ENCODE results near the gene SDR42E2. TPM values are rescaled to one million over a fixed set of nuclear protein-coding genes. Genes with fewer than 3 reads are reported as not detected.

SDR42E2 gene
- total RNA-seq, 1 experiment from 2014 or later: not detected

DNA sequence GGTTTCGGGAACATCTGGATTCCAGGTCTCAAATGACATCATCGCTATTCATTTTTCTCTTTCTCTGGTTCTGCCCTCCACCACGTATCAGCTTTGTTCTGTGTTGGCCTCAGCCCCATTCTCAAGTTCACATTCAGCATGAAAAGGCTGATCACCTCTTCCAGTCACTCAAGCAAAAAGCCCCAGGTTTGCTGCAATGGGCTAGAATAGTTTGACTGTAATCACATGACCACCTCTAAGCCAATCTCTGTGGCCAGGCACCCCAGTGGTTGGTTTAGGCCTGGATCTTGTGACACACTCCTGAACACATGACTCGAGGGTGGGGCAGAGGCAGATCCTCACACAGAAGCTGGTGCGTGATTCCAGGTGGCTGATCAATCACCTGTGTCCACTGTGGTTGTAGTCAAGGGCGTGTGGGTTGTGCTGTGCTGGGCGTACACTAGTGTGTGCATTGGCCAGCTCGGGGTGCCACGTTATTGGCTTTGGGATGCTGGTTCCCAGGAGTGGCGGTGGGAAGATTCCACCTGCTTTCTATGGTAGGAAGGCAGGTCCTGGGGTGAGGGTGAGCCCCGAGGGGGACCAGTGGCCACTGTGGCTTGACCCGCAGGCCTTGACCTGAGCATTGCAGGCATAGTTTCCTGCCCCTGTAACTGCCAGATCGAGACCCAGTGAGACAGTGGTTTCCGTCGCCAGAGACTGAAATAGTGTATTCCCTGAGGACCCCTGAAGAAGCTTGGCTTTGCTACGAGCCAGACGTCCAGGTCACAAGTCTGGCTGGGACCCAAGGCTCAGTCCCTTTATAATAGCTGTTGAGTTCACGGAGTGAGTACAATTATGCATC, 55.8 kb downstream of the SDR42E2 start:
- intact Hi-C loops (cut with micrococcal nuclease; ENCODE audit: unreplicated experiment): no loop called here
- ChIA-PET POLR2A (ENCODE audit: low non-redundant PET) (no interaction called here), CTCF (no interaction called here)
- no TSS peak for BruUV-seq (replicated peaks)
- Histone ChIP-seq H3K4me3 (ENCODE audit: low read depth, low read length, poor library complexity, severe bottlenecking) (no peak overlapping the region), H3K36me3 (ENCODE audit: insufficient read depth, low read length, poor library complexity, severe bottlenecking) (no peaks in the 10 kb centered on the region), H3K27me3 (replicated peaks; ENCODE audit: insufficient read depth, low read depth, low read length, poor library complexity) (no peaks in the 10 kb centered on the region), H3K4me1 (ENCODE audit: insufficient read depth, low read length, poor library complexity, severe bottlenecking) (peaks cover 6% of the 10 kb centered on the region), H3K27ac (ENCODE audit: low read depth, low read length, poor library complexity, severe bottlenecking) (no peak overlapping the region), H3K9me3 (ENCODE audit: low read depth, low read length, poor library complexity, severe bottlenecking) (peaks cover 4% of the 10 kb centered on the region)
- no peak for DNase-seq (ENCODE audit: low spot score)
- no peak for TF ChIP-seq EZH2 (IDR thresholded peaks at IDR 0.05; ENCODE audit: borderline replicate concordance, low read depth, low read length, poor library complexity, severe bottlenecking)
- TF ChIP-seq, protein P1, sequence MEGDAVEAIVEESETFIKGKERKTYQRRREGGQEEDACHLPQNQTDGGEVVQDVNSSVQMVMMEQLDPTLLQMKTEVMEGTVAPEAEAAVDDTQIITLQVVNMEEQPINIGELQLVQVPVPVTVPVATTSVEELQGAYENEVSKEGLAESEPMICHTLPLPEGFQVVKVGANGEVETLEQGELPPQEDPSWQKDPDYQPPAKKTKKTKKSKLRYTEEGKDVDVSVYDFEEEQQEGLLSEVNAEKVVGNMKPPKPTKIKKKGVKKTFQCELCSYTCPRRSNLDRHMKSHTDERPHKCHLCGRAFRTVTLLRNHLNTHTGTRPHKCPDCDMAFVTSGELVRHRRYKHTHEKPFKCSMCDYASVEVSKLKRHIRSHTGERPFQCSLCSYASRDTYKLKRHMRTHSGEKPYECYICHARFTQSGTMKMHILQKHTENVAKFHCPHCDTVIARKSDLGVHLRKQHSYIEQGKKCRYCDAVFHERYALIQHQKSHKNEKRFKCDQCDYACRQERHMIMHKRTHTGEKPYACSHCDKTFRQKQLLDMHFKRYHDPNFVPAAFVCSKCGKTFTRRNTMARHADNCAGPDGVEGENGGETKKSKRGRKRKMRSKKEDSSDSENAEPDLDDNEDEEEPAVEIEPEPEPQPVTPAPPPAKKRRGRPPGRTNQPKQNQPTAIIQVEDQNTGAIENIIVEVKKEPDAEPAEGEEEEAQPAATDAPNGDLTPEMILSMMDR (conservative IDR thresholded peaks at IDR 0.05; ENCODE audit: low read depth, low read length): no peak

GRCh38 chr16:22219389-22220068, 57.2 kb downstream of the SDR42E2 start:
- DNase-seq (ENCODE audit: low spot score): no peak
- POLR2A ChIA-PET (ENCODE audit: low non-redundant PET): no interaction called here
- no peak for TF ChIP-seq EZH2 (IDR thresholded peaks at IDR 0.05; ENCODE audit: borderline replicate concordance, low read depth, low read length, poor library complexity, severe bottlenecking)
- TF ChIP-seq, protein P1 (conservative IDR thresholded peaks at IDR 0.05; ENCODE audit: low read depth, low read length): no peak
- intact Hi-C loops (cut with micrococcal nuclease; ENCODE audit: unreplicated experiment): no loop called here
- CTCF ChIA-PET: no interaction called here
- Histone ChIP-seq H3K27ac (ENCODE audit: low read depth, low read length, poor library complexity, severe bottlenecking) (peak overlapping the region; percentile 26), H3K9me3 (ENCODE audit: low read depth, low read length, poor library complexity, severe bottlenecking) (peaks cover 4% of the 10 kb centered on the region), H3K27me3 (replicated peaks; ENCODE audit: insufficient read depth, low read depth, low read length, poor library complexity) (no peaks in the 10 kb centered on the region), H3K36me3 (ENCODE audit: insufficient read depth, low read length, poor library complexity, severe bottlenecking) (no peaks in the 10 kb centered on the region), H3K4me1 (ENCODE audit: insufficient read depth, low read length, poor library complexity, severe bottlenecking) (peaks cover 6% of the 10 kb centered on the region), H3K4me3 (ENCODE audit: low read depth, low read length, poor library complexity, severe bottlenecking) (no peak overlapping the region)
- BruUV-seq (replicated peaks): no TSS peak

- Histone ChIP-seq H3K4me3 (ENCODE audit: low read depth, low read length, poor library complexity, severe bottlenecking) (no peak overlapping the region), H3K27ac (ENCODE audit: low read depth, low read length, poor library complexity, severe bottlenecking) (peak overlapping the region; percentile 26), H3K36me3 (ENCODE audit: insufficient read depth, low read length, poor library complexity, severe bottlenecking) (no peaks in the 10 kb centered on the region), H3K4me1 (ENCODE audit: insufficient read depth, low read length, poor library complexity, severe bottlenecking) (peaks cover 6% of the 10 kb centered on the region), H3K27me3 (replicated peaks; ENCODE audit: insufficient read depth, low read depth, low read length, poor library complexity) (no peaks in the 10 kb centered on the region), H3K9me3 (ENCODE audit: low read depth, low read length, poor library complexity, severe bottlenecking) (peaks cover 4% of the 10 kb centered on the region)
- no peak for TF ChIP-seq EZH2 (IDR thresholded peaks at IDR 0.05; ENCODE audit: borderline replicate concordance, low read depth, low read length, poor library complexity, severe bottlenecking)
- TF ChIP-seq, protein P1 (conservative IDR thresholded peaks at IDR 0.05; ENCODE audit: low read depth, low read length): no peak
- ChIA-PET CTCF (no interaction called here), POLR2A (ENCODE audit: low non-redundant PET) (no interaction called here)
- DNase-seq (ENCODE audit: low spot score): peak; percentile 83
- intact Hi-C loops (cut with micrococcal nuclease; ENCODE audit: unreplicated experiment): no loop called here
- no TSS peak for BruUV-seq (replicated peaks)
Measured at GRCh38 chr16:22220069-22220440, 57.7 kb downstream of the SDR42E2 start.
